GM12873 (cell line): ENCODE data around the gene TRIM37.

Experiments
- TF ChIP-seq, protein P1 (sequence below): IDR thresholded peaks from 2 replicates; pipeline ENCODE4 v1.5.1; 2012; ENCODE audit warnings: low read depth, mild to moderate bottlenecking, moderate library complexity, low read length, control low read depth; ENCODE audit not compliant: insufficient read depth; ENCODE audit errors: missing control alignments

TRIM37 gene

DNA sequence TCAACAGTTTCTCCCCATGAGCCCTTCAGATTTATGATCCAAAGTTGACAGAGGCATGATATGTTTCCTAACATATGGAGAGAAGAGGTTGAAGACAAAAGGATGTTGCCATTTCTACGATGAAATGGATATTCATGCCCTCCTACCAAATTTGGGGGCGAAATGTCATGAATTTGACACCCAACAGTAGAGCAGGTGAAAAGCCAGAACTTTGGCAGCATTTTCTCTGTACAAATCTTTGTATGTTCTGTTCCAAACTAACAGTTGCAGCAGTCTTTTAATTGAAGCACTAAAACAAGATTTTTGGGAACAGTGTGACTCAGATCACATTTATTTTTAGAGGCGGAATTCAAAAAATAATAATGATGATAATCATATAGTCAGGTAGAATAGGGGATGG is 130.1 kb downstream of the TRIM37 start:
- TF ChIP-seq, protein P1, sequence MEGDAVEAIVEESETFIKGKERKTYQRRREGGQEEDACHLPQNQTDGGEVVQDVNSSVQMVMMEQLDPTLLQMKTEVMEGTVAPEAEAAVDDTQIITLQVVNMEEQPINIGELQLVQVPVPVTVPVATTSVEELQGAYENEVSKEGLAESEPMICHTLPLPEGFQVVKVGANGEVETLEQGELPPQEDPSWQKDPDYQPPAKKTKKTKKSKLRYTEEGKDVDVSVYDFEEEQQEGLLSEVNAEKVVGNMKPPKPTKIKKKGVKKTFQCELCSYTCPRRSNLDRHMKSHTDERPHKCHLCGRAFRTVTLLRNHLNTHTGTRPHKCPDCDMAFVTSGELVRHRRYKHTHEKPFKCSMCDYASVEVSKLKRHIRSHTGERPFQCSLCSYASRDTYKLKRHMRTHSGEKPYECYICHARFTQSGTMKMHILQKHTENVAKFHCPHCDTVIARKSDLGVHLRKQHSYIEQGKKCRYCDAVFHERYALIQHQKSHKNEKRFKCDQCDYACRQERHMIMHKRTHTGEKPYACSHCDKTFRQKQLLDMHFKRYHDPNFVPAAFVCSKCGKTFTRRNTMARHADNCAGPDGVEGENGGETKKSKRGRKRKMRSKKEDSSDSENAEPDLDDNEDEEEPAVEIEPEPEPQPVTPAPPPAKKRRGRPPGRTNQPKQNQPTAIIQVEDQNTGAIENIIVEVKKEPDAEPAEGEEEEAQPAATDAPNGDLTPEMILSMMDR: no peak

DNA sequence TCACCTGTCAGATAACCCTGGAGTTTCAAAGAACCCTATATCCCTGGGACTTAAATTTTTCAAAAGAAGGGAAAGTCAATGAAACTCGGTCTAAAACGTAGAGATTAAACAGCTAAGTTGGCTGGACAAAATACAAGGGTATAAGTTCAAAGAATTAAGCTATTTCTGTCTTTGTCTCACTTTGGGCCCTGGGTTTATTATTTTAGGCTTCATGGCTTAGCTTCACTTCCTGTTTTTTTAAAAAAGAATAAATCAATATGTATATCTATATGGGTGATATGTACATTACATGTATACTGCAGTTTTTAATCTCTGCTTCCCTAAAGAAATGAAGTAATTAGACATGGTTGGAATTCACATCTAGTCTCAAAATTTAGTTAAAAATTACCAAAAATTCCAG is 132.3 kb downstream of the TRIM37 start:
- TF ChIP-seq, protein P1: no peak

DNA sequence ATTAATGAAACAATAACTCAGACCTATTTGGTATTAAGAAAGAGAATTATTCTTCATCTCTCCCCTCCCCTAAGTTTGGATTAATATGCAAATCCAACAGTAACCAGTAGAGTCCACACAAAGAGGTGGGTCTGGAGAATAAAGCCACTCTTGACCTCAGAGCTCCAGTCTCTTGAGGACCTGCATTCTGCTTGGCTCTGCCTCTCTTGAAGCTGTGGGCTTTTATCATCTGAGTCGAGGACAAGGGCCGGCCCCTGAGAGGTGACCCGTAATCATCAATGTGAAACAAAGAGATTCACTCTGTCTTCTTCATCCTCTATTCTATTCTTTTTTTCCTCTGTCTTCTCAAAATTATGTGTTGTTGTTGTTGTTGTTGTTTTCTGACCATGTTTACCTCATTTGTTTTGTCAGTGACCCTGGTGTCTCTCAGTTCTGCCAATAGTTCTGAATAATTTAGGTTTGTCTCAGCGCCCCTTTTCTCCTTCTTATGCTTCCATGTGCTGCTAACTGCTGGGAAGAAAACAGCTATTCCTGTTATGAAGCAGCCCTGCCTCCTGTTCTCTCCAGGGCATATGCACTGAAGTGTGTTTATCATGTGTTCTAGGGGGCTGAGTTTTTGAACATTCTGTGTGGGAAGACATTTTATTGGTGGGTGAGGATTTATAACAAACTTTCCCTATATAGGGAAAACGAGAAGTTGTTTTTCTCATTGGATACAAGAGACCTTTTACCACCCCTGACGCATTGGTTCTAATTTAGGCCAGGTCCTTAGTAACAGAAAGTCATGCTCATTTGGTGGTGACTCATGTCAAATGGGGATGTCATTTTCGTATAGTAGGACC is 135.8 kb downstream of the TRIM37 start:
- TF ChIP-seq, protein P1: no peak

DNA sequence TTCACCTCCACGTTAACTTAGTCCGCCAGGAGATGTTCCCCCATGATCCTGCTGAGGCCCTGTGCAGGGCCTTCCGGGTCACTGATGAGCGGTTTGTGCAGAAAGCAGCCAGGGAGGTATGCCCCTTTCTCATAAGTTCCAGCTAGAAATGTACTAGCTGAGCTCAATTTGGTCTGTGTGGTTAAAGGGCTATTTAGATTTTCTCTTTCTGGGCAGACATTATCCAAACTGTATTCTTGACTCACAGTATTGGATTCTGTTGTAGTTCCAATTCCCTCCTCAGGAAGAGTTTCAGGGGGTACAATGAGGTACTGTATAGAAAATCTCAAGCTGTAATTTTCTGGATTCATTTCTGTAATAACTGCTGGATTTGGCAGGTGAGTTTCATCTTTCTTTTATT is 137.1 kb downstream of the TRIM37 start:
- TF ChIP-seq, protein P1: no peak

DNA sequence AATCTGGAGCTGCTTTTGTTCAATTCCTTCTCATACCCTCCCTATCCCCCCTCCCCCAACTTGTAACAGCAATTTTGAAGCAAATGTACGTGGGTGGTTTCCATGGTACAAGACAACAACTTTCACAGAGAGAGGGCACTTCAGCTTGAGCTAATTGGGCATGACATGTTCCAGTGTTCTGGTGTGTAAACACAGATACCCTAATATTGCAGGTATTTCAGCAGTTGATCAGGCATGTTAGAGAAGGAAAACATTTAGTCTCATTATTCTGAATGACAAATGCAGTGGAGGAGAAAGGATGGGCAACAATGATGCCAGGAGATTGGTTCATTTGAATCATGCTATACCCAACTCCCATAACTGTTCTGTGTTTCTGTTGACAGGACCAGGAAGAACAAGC is 137.5 kb downstream of the TRIM37 start:
- TF ChIP-seq, protein P1: no peak

DNA sequence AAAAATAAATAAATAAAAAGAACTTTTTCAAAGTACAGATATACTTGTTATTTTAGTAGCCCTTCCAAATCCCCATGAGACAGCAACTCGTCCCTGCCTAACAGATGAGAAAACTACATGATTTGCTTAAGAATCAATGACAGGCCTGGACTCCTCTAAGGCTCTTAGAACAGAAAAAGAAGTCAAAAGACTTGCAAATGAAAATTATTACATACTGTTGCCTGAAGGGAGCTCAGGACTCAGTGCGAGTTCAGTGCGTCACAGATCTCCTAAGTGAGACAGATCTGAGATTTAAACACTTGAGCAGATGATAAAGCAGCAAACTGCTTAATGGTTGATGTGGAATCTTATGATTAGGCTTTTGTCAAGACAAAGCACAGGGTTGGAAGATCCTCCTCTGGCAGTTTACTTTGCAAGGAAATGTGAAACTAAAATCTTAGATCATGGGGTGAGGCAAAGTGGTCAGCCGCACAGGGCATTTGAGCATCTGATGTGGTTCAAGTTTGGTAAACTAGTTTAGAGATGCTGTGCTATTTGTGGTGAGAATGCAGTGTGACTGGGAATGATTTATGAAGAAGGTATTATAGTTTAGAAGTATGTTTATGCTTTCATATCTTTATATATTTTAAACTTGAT is 138.1 kb downstream of the TRIM37 start:
- TF ChIP-seq, protein P1: no peak

DNA sequence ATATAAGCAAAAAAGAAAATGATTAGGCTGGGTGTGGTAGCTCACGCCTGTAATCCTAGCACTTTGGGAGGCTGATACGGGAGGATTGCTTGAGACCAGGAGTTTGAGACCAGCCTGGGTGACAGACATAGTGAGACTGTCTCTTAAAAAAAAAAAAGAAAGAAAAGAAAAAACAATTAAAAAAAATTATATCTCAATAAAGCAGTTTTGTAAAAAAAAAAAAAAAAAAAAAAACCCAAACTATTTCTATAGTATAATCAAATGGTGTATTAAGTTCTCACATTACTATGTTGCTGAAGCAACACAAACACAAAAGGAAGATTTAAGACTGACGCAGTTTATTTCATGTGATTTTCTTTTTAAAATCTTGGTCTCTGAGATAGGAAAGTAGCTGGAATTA is 140.5 kb downstream of the TRIM37 start:
- TF ChIP-seq, protein P1: no peak
